ENCODE measurements around the gene WDR33. TPM values are rescaled to one million over a fixed set of nuclear protein-coding genes. Genes with fewer than 3 reads are reported as not detected.
"Not testable (repeated sequence)": the region's sequence is repeated elsewhere in the genome, so short reads cannot be mapped to it uniquely, and the experiment has no call there.

Gene WDR33
- total RNA-seq, 2 donors from 2014 or later = 25.4 to 41.9 TPM

DNA sequence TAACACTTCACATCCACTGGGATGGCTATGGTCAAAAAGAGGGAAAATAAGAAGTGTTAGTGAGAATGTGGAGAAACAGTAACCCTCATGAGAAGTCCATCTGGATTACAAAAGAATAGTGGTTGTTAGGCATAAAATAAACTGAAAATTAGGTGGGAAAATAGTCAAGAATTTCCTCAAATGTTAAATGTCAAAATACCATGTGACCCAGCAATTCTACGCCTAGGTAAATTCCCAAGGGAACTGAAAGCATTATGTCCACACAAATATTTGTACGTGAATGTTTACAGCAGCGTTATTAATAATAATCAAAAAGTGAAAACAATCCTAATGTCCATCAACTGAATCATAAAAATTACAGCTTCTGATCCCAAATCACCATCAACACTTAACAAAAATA lies 11.0 kb downstream of the WDR33 start:
- intact Hi-C loops (cut with DNase I) = no loop called here
- TF ChIP-seq, protein P1, sequence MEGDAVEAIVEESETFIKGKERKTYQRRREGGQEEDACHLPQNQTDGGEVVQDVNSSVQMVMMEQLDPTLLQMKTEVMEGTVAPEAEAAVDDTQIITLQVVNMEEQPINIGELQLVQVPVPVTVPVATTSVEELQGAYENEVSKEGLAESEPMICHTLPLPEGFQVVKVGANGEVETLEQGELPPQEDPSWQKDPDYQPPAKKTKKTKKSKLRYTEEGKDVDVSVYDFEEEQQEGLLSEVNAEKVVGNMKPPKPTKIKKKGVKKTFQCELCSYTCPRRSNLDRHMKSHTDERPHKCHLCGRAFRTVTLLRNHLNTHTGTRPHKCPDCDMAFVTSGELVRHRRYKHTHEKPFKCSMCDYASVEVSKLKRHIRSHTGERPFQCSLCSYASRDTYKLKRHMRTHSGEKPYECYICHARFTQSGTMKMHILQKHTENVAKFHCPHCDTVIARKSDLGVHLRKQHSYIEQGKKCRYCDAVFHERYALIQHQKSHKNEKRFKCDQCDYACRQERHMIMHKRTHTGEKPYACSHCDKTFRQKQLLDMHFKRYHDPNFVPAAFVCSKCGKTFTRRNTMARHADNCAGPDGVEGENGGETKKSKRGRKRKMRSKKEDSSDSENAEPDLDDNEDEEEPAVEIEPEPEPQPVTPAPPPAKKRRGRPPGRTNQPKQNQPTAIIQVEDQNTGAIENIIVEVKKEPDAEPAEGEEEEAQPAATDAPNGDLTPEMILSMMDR (IDR thresholded peaks at IDR 0.05) = no peak
- TF ChIP-seq POLR2AphosphoS5 (IDR thresholded peaks at IDR 0.05) (no peak), POLR2A (IDR thresholded peaks at IDR 0.05) (no peak)
- Histone ChIP-seq H3K4me1 (replicated peaks) (no peaks in the 10 kb centered on the region), H3K9me3 (no peaks in the 10 kb centered on the region), H3K36me3 (no peaks in the 10 kb centered on the region), H3K27ac (no peak overlapping the region), H3K27me3 (replicated peaks; ENCODE audit: insufficient read depth) (no peaks in the 10 kb centered on the region), H3K4me3 (no peak overlapping the region)
- 92% methylated on average over 3 of the region's 3 CpGs for WGBS
- no peak for DNase-seq (ENCODE audit: low spot score)

DNA sequence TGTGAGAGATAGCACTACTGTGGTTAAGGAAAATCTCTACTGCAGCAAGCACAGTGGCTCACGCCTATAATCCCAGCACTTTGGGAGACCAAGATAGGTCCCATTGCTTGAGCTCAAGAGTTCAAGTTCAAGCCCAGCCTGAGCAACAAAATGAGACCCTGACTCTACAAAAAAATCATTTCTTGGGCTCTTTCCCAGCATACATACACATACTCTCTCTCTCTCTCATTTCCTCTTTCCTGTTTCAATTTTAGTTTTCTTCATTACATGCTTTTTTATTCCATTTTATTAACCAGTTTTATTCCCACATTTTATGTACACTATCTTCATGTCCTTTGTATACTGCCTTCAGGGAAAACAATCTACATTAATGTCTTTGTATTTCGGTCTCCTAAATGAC lies 14.6 kb downstream of the WDR33 start:
- DNase-seq (ENCODE audit: low spot score) = no peak
- intact Hi-C loops (cut with DNase I) = no loop called here
- no peaks in the 10 kb centered on the region for H3K27me3 ChIP-seq (replicated peaks; ENCODE audit: insufficient read depth)
- no peak overlapping the region for H3K27ac ChIP-seq
- WGBS = 88% methylated on average over 2 of the region's 2 CpGs
- TF ChIP-seq, protein P1 (IDR thresholded peaks at IDR 0.05) = no peak
- TF ChIP-seq POLR2A (IDR thresholded peaks at IDR 0.05) (no peak), POLR2AphosphoS5 (IDR thresholded peaks at IDR 0.05) (no peak)
- H3K36me3 ChIP-seq = no peaks in the 10 kb centered on the region
- no peaks in the 10 kb centered on the region for H3K9me3 ChIP-seq
- H3K4me3 ChIP-seq = no peak overlapping the region
- no peaks in the 10 kb centered on the region for H3K4me1 ChIP-seq (replicated peaks)

DNA sequence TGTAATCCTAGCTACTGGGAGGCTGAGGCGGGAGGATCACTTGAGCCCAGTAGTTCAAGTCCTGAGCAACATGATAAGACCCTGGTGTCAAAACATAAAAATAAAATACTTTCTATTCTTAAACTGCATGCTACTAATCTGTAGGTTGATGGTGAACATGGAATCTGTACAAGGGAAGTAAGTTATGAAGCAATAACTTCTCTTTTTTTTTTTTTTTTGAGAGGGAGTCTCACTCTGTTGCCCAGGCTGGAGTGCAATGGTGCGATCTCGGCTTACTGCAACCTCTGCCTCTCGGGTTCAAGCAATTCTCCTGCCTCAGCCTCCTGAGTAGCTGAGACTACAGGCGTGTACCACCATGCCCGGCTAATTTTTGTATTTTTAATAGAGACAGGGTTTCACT lies 16.1 kb downstream of the WDR33 start:
- H3K36me3 ChIP-seq; H3K4me3 ChIP-seq; H3K4me1 ChIP-seq (replicated peaks); DNase-seq (ENCODE audit: low spot score); H3K9me3 ChIP-seq; intact Hi-C loops (cut with DNase I); H3K27me3 ChIP-seq (replicated peaks; ENCODE audit: insufficient read depth); H3K27ac ChIP-seq: not testable (repeated sequence)
- WGBS = 89% methylated on average over 6 of the region's 6 CpGs

DNA sequence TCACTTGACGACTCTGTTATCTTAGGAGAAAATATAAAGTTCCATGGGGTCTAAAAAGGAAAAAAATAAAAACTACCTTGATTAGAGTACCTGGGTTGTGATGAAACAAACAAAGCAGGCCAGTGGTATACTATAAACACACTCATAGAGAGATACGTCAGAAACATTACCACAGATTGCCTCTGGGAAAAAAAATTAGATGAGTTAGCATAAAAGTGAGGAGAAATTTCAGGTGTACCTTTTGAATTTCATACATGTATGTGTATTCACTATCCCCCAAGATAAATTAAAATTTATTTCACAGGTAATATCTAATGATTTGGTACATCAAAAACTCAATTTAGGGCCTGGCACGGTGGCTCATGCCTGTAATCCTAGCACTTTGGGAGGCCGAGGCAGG lies 18.2 kb downstream of the WDR33 start:
- intact Hi-C loops (cut with DNase I) = no loop called here
- DNase-seq (ENCODE audit: low spot score) = no peak
- 85% methylated on average over 4 of the region's 4 CpGs for WGBS
- no peaks in the 10 kb centered on the region for H3K4me1 ChIP-seq (replicated peaks)
- no peak overlapping the region for H3K4me3 ChIP-seq
- H3K27me3 ChIP-seq (replicated peaks; ENCODE audit: insufficient read depth) = no peaks in the 10 kb centered on the region
- no peaks in the 10 kb centered on the region for H3K9me3 ChIP-seq
- no peak overlapping the region for H3K27ac ChIP-seq
- TF ChIP-seq POLR2A (IDR thresholded peaks at IDR 0.05) = no peak
- TF ChIP-seq POLR2AphosphoS5 (IDR thresholded peaks at IDR 0.05) = no peak
- TF ChIP-seq, protein P1 (IDR thresholded peaks at IDR 0.05) = no peak
- H3K36me3 ChIP-seq = no peaks in the 10 kb centered on the region

DNA sequence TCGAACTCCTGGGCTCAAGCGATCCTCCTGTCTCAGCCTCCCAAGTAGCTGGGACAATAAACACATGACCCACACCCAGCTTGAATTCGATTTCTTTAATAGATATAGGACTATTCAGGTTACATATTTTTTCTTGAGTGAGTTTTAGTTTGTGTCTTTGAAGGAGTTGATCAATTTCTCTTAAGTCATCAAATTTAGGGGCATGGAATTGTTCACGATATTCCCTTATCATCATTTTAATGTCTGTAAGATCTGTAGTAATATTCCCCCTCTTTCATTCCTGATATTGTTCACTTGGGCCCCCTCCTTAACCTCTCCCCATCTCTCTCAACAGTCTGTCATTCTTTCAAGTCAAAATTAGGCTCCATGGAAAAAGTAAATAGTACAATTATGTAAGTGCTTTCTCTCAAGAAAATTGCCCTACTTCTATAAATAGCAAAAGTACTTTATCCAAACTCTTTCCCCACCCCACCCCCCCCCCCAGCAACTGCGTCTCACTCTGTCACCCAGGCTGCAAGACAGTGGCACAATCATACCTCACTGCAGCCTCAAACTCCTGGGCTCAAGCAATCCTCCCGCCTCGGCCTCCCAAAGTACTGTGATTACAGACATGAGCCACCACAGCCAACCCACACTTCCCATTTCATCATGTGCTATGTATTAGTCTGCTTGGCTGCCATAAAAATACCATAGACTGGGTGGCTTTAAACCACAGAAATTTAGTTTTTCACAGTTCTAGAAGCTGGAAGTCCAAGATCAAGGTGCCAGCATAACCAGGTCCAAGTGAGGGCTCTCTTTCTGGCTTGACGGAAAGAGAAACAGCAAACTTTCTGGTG lies 20.1 kb downstream of the WDR33 start:
- H3K4me3 ChIP-seq = no peak overlapping the region
- H3K4me1 ChIP-seq (replicated peaks) = no peaks in the 10 kb centered on the region
- intact Hi-C loops (cut with DNase I) = no loop called here
- no peaks in the 10 kb centered on the region for H3K9me3 ChIP-seq
- no peak overlapping the region for H3K27ac ChIP-seq
- TF ChIP-seq, protein P1 (IDR thresholded peaks at IDR 0.05) = no peak
- TF ChIP-seq POLR2A (IDR thresholded peaks at IDR 0.05) = no peak
- DNase-seq (ENCODE audit: low spot score) = no peak
- no peaks in the 10 kb centered on the region for H3K27me3 ChIP-seq (replicated peaks; ENCODE audit: insufficient read depth)
- H3K36me3 ChIP-seq = no peaks in the 10 kb centered on the region
- 90% methylated on average over 8 of the region's 8 CpGs for WGBS
